Measurements from ENCODE around the gene SRMS.
"Not testable (repeated sequence)": the region's sequence is repeated elsewhere in the genome, so short reads cannot be mapped to it uniquely, and the experiment has no call there.

SRMS gene

GRCh38 chr20:63572071-63572787 is 24.7 kb upstream of the SRMS start:
- no peaks in the 10 kb centered on the region for H3K36me3 ChIP-seq (ENCODE audit: control insufficient read depth in 2 of 2, insufficient read depth in 2 of 2, low read length in 2 of 2)
- no peak overlapping the region for H3K4me3 ChIP-seq (ENCODE audit: low read length in 2 of 2)
- H3K27ac ChIP-seq (ENCODE audit: low read depth in 2 of 2, low read length in 2 of 2) = no peak overlapping the region
- H3K9me3 ChIP-seq (ENCODE audit: control insufficient read depth in 2 of 2, low read length in 2 of 2) = no peaks in the 10 kb centered on the region
- no peaks in the 10 kb centered on the region for H3K27me3 ChIP-seq (ENCODE audit: control insufficient read depth in 2 of 2, insufficient read depth in 2 of 2, low read length in 2 of 2)
- peaks cover 6 to 15% of the 10 kb centered on the region in 2 donors for H3K4me1 ChIP-seq (ENCODE audit: control insufficient read depth in 2 of 2, insufficient read depth in 2 of 2, low read length in 2 of 2)
- no peak overlapping the region for H3K9ac ChIP-seq (ENCODE audit: low read depth in 1 of 2, low read length in 2 of 2)

GRCh38 chr20:63571087-63571478 is 23.5 kb upstream of the SRMS start:
- not testable (repeated sequence) for H3K27ac ChIP-seq (ENCODE audit: low read depth in 2 of 2, low read length in 2 of 2); H3K9me3 ChIP-seq (ENCODE audit: control insufficient read depth in 2 of 2, low read length in 2 of 2); H3K9ac ChIP-seq (ENCODE audit: low read depth in 1 of 2, low read length in 2 of 2); H3K27me3 ChIP-seq (ENCODE audit: control insufficient read depth in 2 of 2, insufficient read depth in 2 of 2, low read length in 2 of 2); H3K4me3 ChIP-seq (ENCODE audit: low read length in 2 of 2); H3K36me3 ChIP-seq (ENCODE audit: control insufficient read depth in 2 of 2, insufficient read depth in 2 of 2, low read length in 2 of 2)
- peaks cover 6 to 15% of the 10 kb centered on the region in 2 donors for H3K4me1 ChIP-seq (ENCODE audit: control insufficient read depth in 2 of 2, insufficient read depth in 2 of 2, low read length in 2 of 2)

- Histone ChIP-seq H3K36me3 (ENCODE audit: control insufficient read depth in 2 of 2, insufficient read depth in 2 of 2, low read length in 2 of 2) (peaks cover 0 to 6% of the 10 kb centered on the region in 2 donors), H3K4me3 (ENCODE audit: low read length in 2 of 2) (no peak overlapping the region), H3K9ac (ENCODE audit: low read depth in 1 of 2, low read length in 2 of 2) (no peak overlapping the region), H3K27me3 (ENCODE audit: control insufficient read depth in 2 of 2, insufficient read depth in 2 of 2, low read length in 2 of 2) (no peaks in the 10 kb centered on the region), H3K4me1 (ENCODE audit: control insufficient read depth in 2 of 2, insufficient read depth in 2 of 2, low read length in 2 of 2) (peaks cover 6 to 15% of the 10 kb centered on the region in 2 donors), H3K27ac (ENCODE audit: low read depth in 2 of 2, low read length in 2 of 2) (no peak overlapping the region), H3K9me3 (ENCODE audit: control insufficient read depth in 2 of 2, low read length in 2 of 2) (no peaks in the 10 kb centered on the region)
Observed at GRCh38 chr20:63570281-63571086, 22.9 kb upstream of the SRMS start.

- H3K4me1 ChIP-seq (ENCODE audit: control insufficient read depth in 2 of 2, insufficient read depth in 2 of 2, low read length in 2 of 2) = peaks cover 6 to 13% of the 10 kb centered on the region in 2 donors
- no peaks in the 10 kb centered on the region for H3K27me3 ChIP-seq (ENCODE audit: control insufficient read depth in 2 of 2, insufficient read depth in 2 of 2, low read length in 2 of 2)
- H3K27ac ChIP-seq (ENCODE audit: low read depth in 2 of 2, low read length in 2 of 2) = no peak overlapping the region
- peaks cover 6 to 12% of the 10 kb centered on the region in 2 donors for H3K36me3 ChIP-seq (ENCODE audit: control insufficient read depth in 2 of 2, insufficient read depth in 2 of 2, low read length in 2 of 2)
- no peak overlapping the region for H3K4me3 ChIP-seq (ENCODE audit: low read length in 2 of 2)
- H3K9ac ChIP-seq (ENCODE audit: low read depth in 1 of 2, low read length in 2 of 2) = no peak overlapping the region
- H3K9me3 ChIP-seq (ENCODE audit: control insufficient read depth in 2 of 2, low read length in 2 of 2) = no peaks in the 10 kb centered on the region
Observed at GRCh38 chr20:63568986-63569949, 21.7 kb upstream of the SRMS start.

GRCh38 chr20:63568170-63568981 is 20.8 kb upstream of the SRMS start:
- H3K4me3 ChIP-seq (ENCODE audit: low read length in 2 of 2) = peak overlapping the region in 1 of 2 donors; percentile 26
- H3K9ac ChIP-seq (ENCODE audit: low read depth in 1 of 2, low read length in 2 of 2) = peak overlapping the region in 1 of 2 donors; percentile 3
- peak overlapping the region in 1 of 2 donors; percentile 70 for H3K27ac ChIP-seq (ENCODE audit: low read depth in 2 of 2, low read length in 2 of 2)
- H3K4me1 ChIP-seq (ENCODE audit: control insufficient read depth in 2 of 2, insufficient read depth in 2 of 2, low read length in 2 of 2) = peaks cover 4 to 8% of the 10 kb centered on the region in 2 donors
- H3K36me3 ChIP-seq (ENCODE audit: control insufficient read depth in 2 of 2, insufficient read depth in 2 of 2, low read length in 2 of 2) = peaks cover 15 to 17% of the 10 kb centered on the region in 2 donors
- H3K27me3 ChIP-seq (ENCODE audit: control insufficient read depth in 2 of 2, insufficient read depth in 2 of 2, low read length in 2 of 2) = no peaks in the 10 kb centered on the region
- H3K9me3 ChIP-seq (ENCODE audit: control insufficient read depth in 2 of 2, low read length in 2 of 2) = no peaks in the 10 kb centered on the region

GRCh38 chr20:63567386-63568169 is 20.0 kb upstream of the SRMS start:
- Histone ChIP-seq H3K4me3 (ENCODE audit: low read length in 2 of 2) (peak overlapping the region in 1 of 2 donors; percentile 50), H3K27ac (ENCODE audit: low read depth in 2 of 2, low read length in 2 of 2) (peak overlapping the region; percentile 21 to 70), H3K27me3 (ENCODE audit: control insufficient read depth in 2 of 2, insufficient read depth in 2 of 2, low read length in 2 of 2) (no peaks in the 10 kb centered on the region), H3K9me3 (ENCODE audit: control insufficient read depth in 2 of 2, low read length in 2 of 2) (no peaks in the 10 kb centered on the region), H3K9ac (ENCODE audit: low read depth in 1 of 2, low read length in 2 of 2) (peak overlapping the region in 1 of 2 donors; percentile 3), H3K36me3 (ENCODE audit: control insufficient read depth in 2 of 2, insufficient read depth in 2 of 2, low read length in 2 of 2) (peaks cover 19 to 22% of the 10 kb centered on the region in 2 donors), H3K4me1 (ENCODE audit: control insufficient read depth in 2 of 2, insufficient read depth in 2 of 2, low read length in 2 of 2) (peaks cover 0 to 5% of the 10 kb centered on the region in 2 donors)

GRCh38 chr20:63567136-63567385 is 19.5 kb upstream of the SRMS start:
- peak overlapping the region; percentile 9 to 21 for H3K27ac ChIP-seq (ENCODE audit: low read depth in 2 of 2, low read length in 2 of 2)

GRCh38 chr20:63566395-63567135 is 19.0 kb upstream of the SRMS start:
- no peak overlapping the region for H3K9ac ChIP-seq (ENCODE audit: low read depth in 1 of 2, low read length in 2 of 2)

More at GRCh38 chr20:63567136-63567385, 19.5 kb upstream of the SRMS start:
- Histone ChIP-seq H3K27me3 (ENCODE audit: control insufficient read depth in 2 of 2, insufficient read depth in 2 of 2, low read length in 2 of 2) (no peaks in the 10 kb centered on the region), H3K36me3 (ENCODE audit: control insufficient read depth in 2 of 2, insufficient read depth in 2 of 2, low read length in 2 of 2) (peaks cover 22% of the 10 kb centered on the region in 2 donors), H3K4me3 (ENCODE audit: low read length in 2 of 2) (no peak overlapping the region), H3K9me3 (ENCODE audit: control insufficient read depth in 2 of 2, low read length in 2 of 2) (no peaks in the 10 kb centered on the region), H3K4me1 (ENCODE audit: control insufficient read depth in 2 of 2, insufficient read depth in 2 of 2, low read length in 2 of 2) (peaks cover 0 to 5% of the 10 kb centered on the region in 2 donors), H3K9ac (ENCODE audit: low read depth in 1 of 2, low read length in 2 of 2) (no peak overlapping the region)

More at GRCh38 chr20:63566395-63567135, 19.0 kb upstream of the SRMS start:
- H3K9me3 ChIP-seq (ENCODE audit: control insufficient read depth in 2 of 2, low read length in 2 of 2) = no peaks in the 10 kb centered on the region
- H3K4me1 ChIP-seq (ENCODE audit: control insufficient read depth in 2 of 2, insufficient read depth in 2 of 2, low read length in 2 of 2) = peaks cover 0 to 5% of the 10 kb centered on the region in 2 donors
- H3K27me3 ChIP-seq (ENCODE audit: control insufficient read depth in 2 of 2, insufficient read depth in 2 of 2, low read length in 2 of 2) = no peaks in the 10 kb centered on the region
- peaks cover 22% of the 10 kb centered on the region in 2 donors for H3K36me3 ChIP-seq (ENCODE audit: control insufficient read depth in 2 of 2, insufficient read depth in 2 of 2, low read length in 2 of 2)
- H3K4me3 ChIP-seq (ENCODE audit: low read length in 2 of 2) = no peak overlapping the region
- H3K27ac ChIP-seq (ENCODE audit: low read depth in 2 of 2, low read length in 2 of 2) = peak overlapping the region in 1 of 2 donors; percentile 9
